GM21447 (cell line): ENCODE data around the gene LINGO3.

ENCODE experiments used
- ATAC-seq: cut with Tn5 transposase; IDR thresholded peaks from one replicate; pipeline ENCODE4 v1.9.1; 2021; ENCODE audit not compliant: unreplicated experiment

The LINGO3 gene

GRCh38 chr19:2266183-2266993, 41.6 kb downstream of the LINGO3 start:
- ATAC-seq = peak; percentile 43

DNA sequence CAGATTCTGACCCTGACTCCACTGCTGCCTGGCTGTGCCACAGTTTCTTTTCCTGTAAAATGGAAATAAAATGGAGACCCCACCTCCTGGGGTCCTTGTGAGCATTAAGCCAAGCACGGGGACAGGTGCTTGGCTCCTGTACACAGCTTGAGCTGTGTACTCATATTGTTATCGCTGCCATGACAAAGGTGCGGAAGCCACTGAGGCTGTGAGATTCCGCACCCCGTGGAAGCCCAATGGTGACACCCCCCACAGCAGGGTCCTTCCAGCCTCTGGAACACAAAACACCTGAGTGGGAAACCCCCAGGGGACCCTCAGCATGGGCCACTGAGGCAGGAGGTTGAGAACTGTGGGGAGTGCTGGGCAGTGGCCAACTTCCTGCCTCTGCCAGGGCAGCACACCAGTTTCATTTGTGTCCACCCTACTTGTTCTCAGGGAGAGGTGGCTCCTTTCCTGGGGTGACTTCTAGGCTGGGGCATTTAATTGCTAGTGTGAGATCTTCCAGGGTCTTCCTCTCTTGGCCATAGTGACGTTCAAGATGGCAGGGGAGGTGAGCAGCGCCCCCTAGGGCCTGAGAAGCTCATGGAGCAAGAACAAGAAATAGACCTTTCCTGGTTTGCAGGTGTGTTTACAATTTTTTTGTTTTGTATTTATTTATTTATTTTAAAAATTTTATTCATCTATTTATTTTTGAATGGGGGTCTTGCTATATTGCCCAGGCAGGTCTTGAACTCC, 46.3 kb downstream of the LINGO3 start:
- no peak for ATAC-seq

DNA sequence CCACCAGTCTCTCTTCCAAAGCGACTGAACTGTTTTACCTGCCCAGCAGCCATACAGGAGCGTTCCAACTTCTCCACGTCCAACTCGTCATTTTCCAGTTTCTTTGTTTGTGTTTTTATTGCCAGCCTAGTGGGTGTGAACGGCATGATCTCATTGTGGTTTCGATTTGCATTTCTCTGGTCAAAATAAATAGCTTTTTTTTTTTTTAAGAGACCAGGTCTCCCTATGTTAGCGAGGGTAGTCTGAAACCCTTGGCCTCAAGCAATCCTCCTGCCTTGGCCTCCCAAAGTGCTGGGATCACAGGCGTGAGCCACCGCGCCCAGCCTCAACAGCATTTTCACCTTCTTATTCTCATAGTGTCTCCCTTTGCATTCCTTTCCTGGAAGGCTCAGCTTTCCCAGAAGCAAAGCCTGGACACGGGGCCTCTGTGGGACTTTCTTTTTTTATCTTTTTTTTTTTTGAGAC, 47.6 kb downstream of the LINGO3 start:
- no peak for ATAC-seq

GRCh38 chr19:2259336-2259735, 48.6 kb downstream of the LINGO3 start:
- no peak for ATAC-seq
